OCI-LY1 (cell line): ENCODE results near the gene BICDL1.

Experiments
- CTCF ChIP-seq: fragments of 200-600 bp; sonication (generic), shearing (Covaris generic); IDR thresholded peaks from 2 replicates; pipeline ENCODE4 v1.5.1; 2017; ENCODE audit warnings: mild to moderate bottlenecking, antibody characterized with exemption, low read length, moderate library complexity, mixed read lengths
- EZH2 ChIP-seq: fragments of 200-600 bp; sonication (generic), shearing (Covaris generic); IDR thresholded peaks from 2 replicates; pipeline ENCODE4 v1.8.0; 2017; ENCODE audit warnings: borderline replicate concordance, mixed run types, mild to moderate bottlenecking, antibody characterized with exemption, low read length, moderate library complexity, mixed read lengths

GRCh38 chr12:120098756-120099470 is 109.9 kb downstream of the BICDL1 start:
- no peak for TF ChIP-seq EZH2
- TF ChIP-seq CTCF: no peak
